ENCODE results near the gene OR13G1.

DNA sequence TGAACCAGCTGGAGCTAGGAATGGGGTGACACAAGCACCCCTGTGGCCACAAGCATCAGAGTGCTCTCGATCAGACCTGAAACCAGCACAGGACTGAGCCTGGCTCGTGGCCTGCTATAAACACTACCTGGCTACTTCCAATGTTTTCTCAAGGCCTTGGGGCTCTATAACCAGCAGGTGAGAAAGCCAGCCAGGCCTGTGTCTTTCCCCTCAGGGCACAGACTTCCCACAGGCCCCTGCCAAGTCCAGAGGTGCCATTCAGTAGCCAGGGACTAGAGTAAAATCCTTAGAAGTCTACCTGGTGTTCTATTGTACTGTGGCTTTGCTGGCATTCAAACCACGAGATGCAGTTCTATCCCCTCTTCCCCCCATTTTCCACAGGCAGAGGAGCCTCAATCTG is 51.6 kb downstream of the OR13G1 start:
- TF ChIP-seq CTCF (IDR thresholded peaks at IDR 0.05) (no peak), EP300 (IDR thresholded peaks at IDR 0.05) (no peak)
